ENCODE results near the gene ADRB2.
"Not testable (repeated sequence)": the region's sequence is repeated elsewhere in the genome, so short reads cannot be mapped to it uniquely, and the experiment has no call there.

ADRB2 gene

DNA sequence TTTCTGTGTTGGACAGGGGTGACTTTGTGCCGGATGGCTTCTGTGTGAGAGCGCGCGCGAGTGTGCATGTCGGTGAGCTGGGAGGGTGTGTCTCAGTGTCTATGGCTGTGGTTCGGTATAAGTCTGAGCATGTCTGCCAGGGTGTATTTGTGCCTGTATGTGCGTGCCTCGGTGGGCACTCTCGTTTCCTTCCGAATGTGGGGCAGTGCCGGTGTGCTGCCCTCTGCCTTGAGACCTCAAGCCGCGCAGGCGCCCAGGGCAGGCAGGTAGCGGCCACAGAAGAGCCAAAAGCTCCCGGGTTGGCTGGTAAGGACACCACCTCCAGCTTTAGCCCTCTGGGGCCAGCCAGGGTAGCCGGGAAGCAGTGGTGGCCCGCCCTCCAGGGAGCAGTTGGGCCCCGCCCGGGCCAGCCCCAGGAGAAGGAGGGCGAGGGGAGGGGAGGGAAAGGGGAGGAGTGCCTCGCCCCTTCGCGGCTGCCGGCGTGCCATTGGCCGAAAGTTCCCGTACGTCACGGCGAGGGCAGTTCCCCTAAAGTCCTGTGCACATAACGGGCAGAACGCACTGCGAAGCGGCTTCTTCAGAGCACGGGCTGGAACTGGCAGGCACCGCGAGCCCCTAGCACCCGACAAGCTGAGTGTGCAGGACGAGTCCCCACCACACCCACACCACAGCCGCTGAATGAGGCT lies at the start of gene ADRB2:
ADRB2 (plus strand) TSS at position 559 of the 686 bp plus-strand sequence. CDS start 221 bp downstream, outside the sequence.
- DNase-seq, result peak; percentile 95

DNA sequence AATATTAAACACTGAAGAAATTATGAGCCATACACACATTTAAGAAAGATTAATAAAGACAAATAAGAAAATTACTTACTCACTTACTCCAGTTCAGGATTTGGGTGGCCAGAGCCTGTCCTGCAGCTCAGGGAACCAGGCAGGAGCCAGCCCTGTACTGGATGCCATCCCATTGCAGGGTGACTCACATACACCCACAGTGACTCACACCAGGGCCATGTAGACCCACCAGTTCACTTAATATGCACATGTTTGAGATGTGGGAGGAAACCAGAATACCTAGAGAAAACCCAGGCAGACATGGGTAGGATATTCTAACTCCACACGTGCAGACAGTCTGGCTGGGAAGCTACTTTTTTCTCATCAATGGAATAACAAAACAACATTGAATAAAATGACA lies 49.6 kb upstream of the ADRB2 start:
- DNase-seq, result no peak

DNA sequence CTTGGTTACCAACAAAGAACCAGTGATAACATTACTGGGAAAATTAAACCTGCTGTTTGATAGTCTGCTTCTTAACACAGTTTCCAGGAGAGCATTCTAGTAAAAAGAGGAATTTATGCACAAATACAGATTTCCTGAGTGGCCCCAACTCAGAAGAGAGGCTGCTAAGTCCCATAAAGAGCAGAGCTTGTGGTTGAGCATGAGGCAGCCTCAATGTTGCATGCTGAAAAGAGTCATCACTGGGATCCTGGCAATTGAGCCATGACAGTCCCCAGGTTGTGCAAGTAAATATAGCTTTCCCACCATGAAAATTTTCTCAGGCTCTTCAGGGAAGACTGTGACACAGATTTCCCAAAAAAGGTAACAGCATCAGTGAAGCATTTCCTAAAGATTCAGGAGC lies 47.5 kb upstream of the ADRB2 start:
- DNase-seq, result no peak

- DNase-seq, result no peak
Measured at GRCh38 chr5:148780711-148781110, 45.7 kb upstream of the ADRB2 start.

GRCh38 chr5:148781766-148782165 lies 44.6 kb upstream of the ADRB2 start:
- DNase-seq, result no peak

- DNase-seq, result no peak
Measured at GRCh38 chr5:148785223-148785622, 41.2 kb upstream of the ADRB2 start.

DNA sequence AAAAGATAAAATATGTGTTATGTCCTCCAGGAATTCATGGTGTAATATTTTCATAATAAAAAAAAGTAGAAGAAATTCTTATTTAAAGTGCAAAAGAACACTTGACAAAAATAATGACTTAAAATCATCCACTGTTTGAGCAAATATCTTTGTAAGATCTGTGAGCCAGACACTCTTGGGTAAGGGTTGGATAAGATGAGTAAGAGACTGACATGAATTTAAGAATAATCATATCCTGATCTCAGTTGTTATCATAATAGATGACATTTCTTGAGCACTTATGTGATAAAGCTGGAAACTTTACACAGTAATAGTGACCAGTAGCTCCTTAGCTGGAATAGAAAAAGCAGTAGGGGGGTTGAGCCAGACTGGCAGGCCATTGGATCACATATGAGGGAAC lies 40.0 kb upstream of the ADRB2 start:
- DNase-seq, result no peak

GRCh38 chr5:148788636-148789035 lies 37.8 kb upstream of the ADRB2 start:
- no peak for DNase-seq

DNA sequence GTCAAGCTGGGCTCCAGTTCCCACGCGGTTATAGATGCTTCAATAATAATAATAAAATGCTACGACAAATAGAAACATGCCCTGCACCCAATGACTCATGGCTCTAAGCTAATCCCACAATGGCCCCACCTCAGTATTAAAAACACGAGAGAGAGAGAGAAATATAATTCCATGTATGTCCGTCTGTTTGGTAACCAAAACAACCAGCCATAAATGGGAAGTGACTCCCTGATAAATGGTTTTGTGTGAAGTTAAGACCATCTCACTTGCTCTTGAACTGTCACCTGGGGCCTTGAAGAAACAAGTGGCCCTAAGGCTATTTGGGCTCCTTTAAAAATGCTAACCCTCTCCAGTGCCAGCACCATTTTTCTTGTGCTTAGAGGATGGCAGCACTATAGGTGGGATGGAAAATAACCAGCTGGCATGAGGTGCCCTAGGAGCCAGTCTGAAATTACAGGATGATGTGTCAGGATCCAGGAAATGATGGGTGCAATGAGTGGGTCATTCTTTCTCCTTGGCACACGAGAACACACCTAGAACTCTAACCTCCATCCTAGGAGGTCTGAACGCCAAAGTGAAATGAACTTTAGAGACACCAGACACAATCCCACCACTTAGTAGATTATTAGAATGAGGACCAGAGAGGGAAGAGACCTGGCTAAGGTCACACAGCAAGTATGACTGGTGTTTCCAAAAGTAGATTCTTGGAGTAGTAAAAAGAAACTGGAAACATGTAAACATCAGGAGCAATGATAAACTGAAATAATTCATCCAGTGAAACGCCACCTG lies 35.7 kb upstream of the ADRB2 start:
- no peak for DNase-seq

DNA sequence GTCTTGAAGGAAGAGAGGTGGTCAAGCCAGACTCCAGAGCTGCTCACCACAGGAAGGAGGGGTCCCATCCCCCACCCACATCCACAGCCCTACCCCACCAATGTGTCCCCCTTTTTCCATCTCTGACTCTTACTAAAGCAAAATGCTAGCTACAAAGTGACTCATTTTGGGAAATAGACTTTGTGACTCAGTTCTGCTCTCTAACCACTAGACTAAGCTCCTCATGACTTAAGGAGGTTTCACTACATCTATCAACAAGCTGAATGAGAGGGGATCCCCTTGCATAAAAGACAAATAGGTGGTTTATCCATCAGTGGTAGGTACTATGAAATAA lies 35.1 kb upstream of the ADRB2 start:
- DNase-seq, result no peak

GRCh38 chr5:148791696-148792095 lies 34.7 kb upstream of the ADRB2 start:
- no peak for DNase-seq

- DNase-seq, result no peak
Measured at GRCh38 chr5:148792744-148793143, 33.7 kb upstream of the ADRB2 start.

- DNase-seq, result no peak
Measured at GRCh38 chr5:148793261-148793660, 33.1 kb upstream of the ADRB2 start.

GRCh38 chr5:148794275-148794674 lies 32.1 kb upstream of the ADRB2 start:
- DNase-seq, result no peak

- no peak for DNase-seq
Measured at GRCh38 chr5:148794729-148795561, 31.5 kb upstream of the ADRB2 start.

DNA sequence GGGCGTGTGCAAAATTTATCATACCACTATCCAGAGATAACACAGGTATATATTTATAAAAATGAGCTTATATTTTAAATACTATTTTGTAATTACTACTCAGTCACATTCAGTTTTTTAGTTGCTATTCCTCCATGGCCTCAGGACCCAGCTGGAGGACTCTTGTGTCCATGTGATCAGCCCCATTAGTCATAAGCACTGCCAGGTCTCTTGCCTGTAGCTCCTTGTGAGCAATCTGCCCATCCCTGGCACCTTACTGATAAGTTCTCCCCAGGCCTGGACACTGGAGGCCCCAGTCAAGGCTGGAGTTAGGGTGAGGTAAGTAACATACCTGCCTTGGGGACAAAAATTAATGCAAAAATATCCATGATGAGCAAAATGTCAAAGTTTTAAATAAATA lies 29.5 kb upstream of the ADRB2 start:
- DNase-seq, result no peak

DNA sequence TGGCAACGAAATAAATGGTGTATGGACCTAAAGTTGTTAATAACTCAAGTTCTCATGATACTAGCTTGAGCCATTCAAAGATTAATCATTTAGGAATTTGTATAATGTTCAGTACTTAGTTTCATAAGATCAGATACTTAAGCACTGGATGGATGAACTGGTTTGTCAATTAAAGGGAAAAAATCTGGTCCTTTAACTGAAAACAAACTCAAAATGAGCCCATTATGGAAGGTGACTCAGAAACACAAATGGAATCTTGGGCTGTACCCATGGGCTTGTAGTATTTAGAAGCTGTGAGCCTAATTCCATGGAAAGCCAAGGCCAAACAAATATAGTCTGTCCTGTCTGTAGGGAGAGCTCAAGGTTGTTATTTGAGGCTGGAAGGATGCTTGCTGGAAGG lies 27.6 kb upstream of the ADRB2 start:
- DNase-seq, result no peak

DNA sequence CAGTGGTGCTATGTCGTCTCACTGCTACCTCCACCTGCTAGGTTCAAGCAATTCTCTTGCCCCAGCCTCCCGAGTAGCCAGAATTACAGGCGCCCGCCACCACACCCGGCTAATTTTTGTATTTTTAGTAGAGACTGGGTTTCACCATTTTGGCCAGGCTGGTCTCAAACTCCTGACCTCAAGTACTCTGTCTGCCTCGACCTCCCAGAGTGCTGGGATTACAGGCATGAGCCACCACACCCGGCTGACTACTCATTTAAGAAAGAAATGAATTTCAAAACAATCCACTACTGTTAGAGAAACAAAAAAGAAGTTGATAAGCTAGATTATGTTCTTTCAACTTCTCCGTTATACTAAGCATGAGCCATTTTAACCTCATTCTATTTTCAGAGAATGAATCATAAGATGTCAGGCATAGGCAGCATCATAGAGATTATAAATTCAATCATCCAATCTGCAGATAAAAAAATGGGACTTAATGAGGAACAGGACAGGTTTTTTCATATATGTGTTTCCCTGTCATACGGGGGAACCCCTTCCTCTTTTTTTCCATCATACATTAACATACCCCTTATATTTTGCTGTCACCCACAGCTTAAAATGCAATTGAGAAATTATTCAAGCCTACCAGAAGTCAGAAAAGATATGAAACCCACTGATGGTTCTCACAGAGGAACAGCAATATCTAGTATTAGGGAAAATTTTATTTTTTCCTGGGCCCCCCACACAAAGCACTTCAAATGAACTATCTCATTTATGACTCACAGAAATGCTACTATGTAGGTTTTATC lies 26.5 kb upstream of the ADRB2 start:
- no peak for DNase-seq

GRCh38 chr5:148801682-148802276 lies 24.6 kb upstream of the ADRB2 start:
- DNase-seq, result no peak

DNA sequence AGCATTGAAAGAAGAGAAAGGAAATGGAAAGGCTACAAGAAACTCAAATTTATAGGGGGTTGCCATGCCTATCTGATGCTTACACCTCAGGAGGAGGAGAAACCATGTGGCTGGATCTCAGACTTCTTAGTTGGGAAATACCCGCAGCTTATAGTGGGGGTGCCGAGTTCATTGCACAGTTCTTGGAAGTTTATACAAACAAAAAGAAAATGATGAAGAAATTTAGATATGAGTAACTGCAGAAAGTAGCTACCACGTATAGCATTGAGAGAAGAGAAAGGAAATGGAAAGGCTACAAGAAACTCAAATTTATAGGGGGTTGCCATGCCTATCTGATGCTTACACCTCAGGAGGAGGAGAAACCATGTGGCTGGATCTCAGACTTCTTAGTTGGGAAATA lies 23.0 kb upstream of the ADRB2 start:
- DNase-seq, result not testable (repeated sequence)

GRCh38 chr5:148804393-148804792 lies 22.0 kb upstream of the ADRB2 start:
- no peak for DNase-seq

Measured in activated CD8-positive, alpha-beta memory T cell treated with anti-CD3 and anti-CD28 coated beads for 24 hours (primary cell).